Smooth muscle cell (in vitro differentiated cells): ENCODE data around the gene EDIL3. TPM values are rescaled to one million over a fixed set of nuclear protein-coding genes. Genes with fewer than 3 reads are reported as not detected.

Source experiments
- DNase-seq: peaks from one replicate; lab custom pipeline; 2025; ENCODE audit not compliant: unreplicated experiment; lab: John Stamatoyannopoulos, UW
- H2AFZ ChIP-seq: fragments of 200-600 bp; sonication (generic); 2 replicates; pipeline ENCODE4 v1.6.0; 2016; ENCODE audit warnings: antibody characterized with exemption, low read depth, mild to moderate bottlenecking
- H3F3A ChIP-seq: fragments of 200-600 bp; sonication (generic); 2 replicates; pipeline ENCODE4 v1.6.0; 2017; ENCODE audit warnings: antibody characterized with exemption, low read depth
- H3K27ac ChIP-seq: fragments of 200-600 bp; sonication (generic); 2 replicates; pipeline ENCODE4 v1.5.1; 2016; ENCODE audit warnings: low read depth, mild to moderate bottlenecking
- H3K27me3 ChIP-seq: fragments of 200-600 bp; sonication (generic); 2 replicates; pipeline ENCODE4 v1.6.1; 2016; ENCODE audit warnings: low read depth, mild to moderate bottlenecking
- H3K36me3 ChIP-seq: fragments of 200-600 bp; sonication (generic); 2 replicates; pipeline ENCODE4 v1.5.1; 2016; ENCODE audit warnings: low read depth
- H3K4me1 ChIP-seq: fragments of 200-600 bp; sonication (generic); 2 replicates; pipeline ENCODE4 v1.5.1; 2016; ENCODE audit warnings: low read depth
- H3K4me2 ChIP-seq: fragments of 200-600 bp; sonication (generic); 2 replicates; pipeline ENCODE4 v1.6.0; 2016; ENCODE audit warnings: mild to moderate bottlenecking
- H3K4me3 ChIP-seq: fragments of 200-600 bp; sonication (generic); 2 replicates; pipeline ENCODE4 v1.5.1; 2016; ENCODE audit warnings: mild to moderate bottlenecking
- H3K79me2 ChIP-seq: fragments of 200-600 bp; sonication (generic); 2 replicates; pipeline ENCODE4 v1.6.0; 2016; ENCODE audit warnings: low read depth, mild to moderate bottlenecking
- H3K9ac ChIP-seq: fragments of 200-600 bp; sonication (generic); 2 replicates; pipeline ENCODE4 v1.6.0; 2016; ENCODE audit warnings: low read depth
- H3K9me3 ChIP-seq: fragments of 200-600 bp; sonication (generic); replicated peaks from 2 replicates; pipeline ENCODE4 v1.5.1; 2016; ENCODE audit warnings: low read depth
- H4K20me1 ChIP-seq: fragments of 200-600 bp; sonication (generic); 2 replicates; pipeline ENCODE4 v1.6.0; 2016; ENCODE audit warnings: low read depth
- CTCF ChIP-seq: fragments of 200-600 bp; sonication (generic); IDR thresholded peaks from 2 replicates; pipeline ENCODE4 v1.5.1; 2017; ENCODE audit warnings: borderline replicate concordance, mild to moderate bottlenecking, antibody characterized with exemption; ENCODE audit not compliant: insufficient read depth, poor library complexity, severe bottlenecking
- whole genome bisulfite sequencing: methylation state at CpG from one replicate; pipeline ENCODE4 v1.1.7; 2016; ENCODE audit warnings: low lambda C conversion rate; 5-methylcytosine and 5-hydroxymethylcytosine counted together
- polyA plus RNA-seq: library from polyadenylated mRNA; unstranded; fragments of >200 nt; fragmentation: Nextera tagmentation; extraction: Ambion mirVana; gene quantifications from 2 replicates; pipeline ENCODE4 v1.2.1, GENCODE V29; 2016
- total RNA-seq: library from RNA; depleted of rRNA; stranded (reverse); fragments of >200 nt; gene quantifications from 2 replicates; pipeline ENCODE4 v1.2.3, GENCODE V29; 2014

EDIL3 gene
- total and polyA plus RNA-seq, 2 experiments from 2014 or later: 98.4 to 119 TPM

GRCh38 chr5:83956386-83956785 lies 428.3 kb downstream of the EDIL3 start:
- H3K4me3 ChIP-seq: no peak overlapping the region
- peak overlapping the region; percentile 57 for H3K4me2 ChIP-seq
- no peak overlapping the region for H3K9ac ChIP-seq
- H4K20me1 ChIP-seq: no peaks in the 10 kb centered on the region
- no peak for TF ChIP-seq CTCF
- no peaks in the 10 kb centered on the region for H3K9me3 ChIP-seq
- no peaks in the 10 kb centered on the region for H3F3A ChIP-seq
- H3K79me2 ChIP-seq: no peaks in the 10 kb centered on the region
- H3K27me3 ChIP-seq: no peaks in the 10 kb centered on the region
- peaks cover 12% of the 10 kb centered on the region for H3K4me1 ChIP-seq
- H3K27ac ChIP-seq: peak overlapping the region; percentile 20
- no peaks in the 10 kb centered on the region for H3K36me3 ChIP-seq
- DNase-seq: no peak
- H2AFZ ChIP-seq: no peak overlapping the region

GRCh38 chr5:83955916-83956315 lies 428.8 kb downstream of the EDIL3 start:
- H3K4me2 ChIP-seq: peak overlapping the region; percentile 57
- H3K27me3 ChIP-seq: no peaks in the 10 kb centered on the region
- H3K9me3 ChIP-seq: no peaks in the 10 kb centered on the region
- WGBS: 76% methylated on average over 1 of the region's 1 CpG
- no peaks in the 10 kb centered on the region for H3F3A ChIP-seq
- no peak overlapping the region for H3K9ac ChIP-seq
- TF ChIP-seq CTCF: no peak
- H3K79me2 ChIP-seq: no peaks in the 10 kb centered on the region
- peak overlapping the region; percentile 61 for H3K27ac ChIP-seq
- no peaks in the 10 kb centered on the region for H3K36me3 ChIP-seq
- no peaks in the 10 kb centered on the region for H4K20me1 ChIP-seq
- peaks cover 12% of the 10 kb centered on the region for H3K4me1 ChIP-seq
- no peak overlapping the region for H3K4me3 ChIP-seq
- no peak overlapping the region for H2AFZ ChIP-seq
- DNase-seq: no peak

- no peaks in the 10 kb centered on the region for H3K36me3 ChIP-seq
- no peaks in the 10 kb centered on the region for H3K27me3 ChIP-seq
- no peaks in the 10 kb centered on the region for H3F3A ChIP-seq
- no peak for TF ChIP-seq CTCF
- no peak overlapping the region for H3K4me3 ChIP-seq
- H3K4me2 ChIP-seq: no peak overlapping the region
- no peaks in the 10 kb centered on the region for H4K20me1 ChIP-seq
- no peaks in the 10 kb centered on the region for H3K4me1 ChIP-seq
- no peak overlapping the region for H3K9ac ChIP-seq
- WGBS: 92% methylated on average over 3 of the region's 3 CpGs
- no peak overlapping the region for H2AFZ ChIP-seq
- DNase-seq: no peak
- H3K27ac ChIP-seq: no peak overlapping the region
- H3K79me2 ChIP-seq: no peaks in the 10 kb centered on the region
- H3K9me3 ChIP-seq: no peaks in the 10 kb centered on the region
Measured at GRCh38 chr5:83947763-83948162, 436.9 kb downstream of the EDIL3 start.

- Histone ChIP-seq H2AFZ (no peak overlapping the region), H3K4me3 (no peak overlapping the region), H3F3A (no peaks in the 10 kb centered on the region), H3K36me3 (no peaks in the 10 kb centered on the region), H3K9ac (no peak overlapping the region), H3K27ac (no peak overlapping the region), H3K9me3 (no peaks in the 10 kb centered on the region), H3K4me2 (no peak overlapping the region), H3K79me2 (no peaks in the 10 kb centered on the region), H4K20me1 (no peaks in the 10 kb centered on the region), H3K27me3 (no peaks in the 10 kb centered on the region), H3K4me1 (no peaks in the 10 kb centered on the region)
- WGBS: 91% methylated on average over 6 of the region's 6 CpGs
- DNase-seq: no peak
- no peak for TF ChIP-seq CTCF
Measured at GRCh38 chr5:83946516-83946915, 438.2 kb downstream of the EDIL3 start.
